Measurements from ENCODE around the gene OXTR. TPM values are rescaled to one million over a fixed set of nuclear protein-coding genes. Genes with fewer than 3 reads are reported as not detected.

OXTR gene
- total RNA-seq, 1 donor from 2014 or later, result 3.9 TPM

DNA sequence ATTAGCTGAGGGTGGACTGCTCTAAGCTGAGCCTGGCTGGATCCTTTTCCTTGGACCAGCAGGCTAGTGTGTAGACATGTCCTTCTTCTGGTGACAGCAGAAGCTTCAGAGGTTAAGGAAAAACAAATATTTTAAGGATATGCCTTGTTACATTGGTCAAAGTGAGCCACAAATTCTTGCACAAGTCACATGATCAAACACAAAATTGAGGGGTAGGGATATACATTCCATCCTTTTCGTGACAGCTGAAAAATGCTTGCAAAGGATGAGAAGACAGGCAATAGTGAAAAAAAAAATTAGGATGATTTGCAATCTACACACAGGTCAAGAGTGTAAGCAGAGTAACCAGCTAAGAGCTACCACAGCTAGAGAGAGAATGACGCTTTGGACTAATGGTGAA, 21.1 kb upstream of the OXTR start:
- Histone ChIP-seq H3K36me3 (no peaks in the 10 kb centered on the region), H3K4me3 (no peak overlapping the region), H4K20me1 (ENCODE audit: low read depth) (no peaks in the 10 kb centered on the region), H2AFZ (replicated peaks) (no peak overlapping the region), H3K79me2 (ENCODE audit: low read depth) (no peaks in the 10 kb centered on the region), H3K27ac (no peak overlapping the region), H3K4me2 (no peak overlapping the region), H3F3A (ENCODE audit: low read depth) (no peaks in the 10 kb centered on the region), H3K9me3 (ENCODE audit: low read depth) (peaks cover 4% of the 10 kb centered on the region), H3K27me3 (no peaks in the 10 kb centered on the region), H3K9ac (no peak overlapping the region), H3K4me1 (peaks cover 4% of the 10 kb centered on the region)
- no peak for TF ChIP-seq EZH2 (IDR thresholded peaks at IDR 0.05)
- no peak for TF ChIP-seq EZH2phosphoT487 (IDR thresholded peaks at IDR 0.05)
- TF ChIP-seq, protein P1, sequence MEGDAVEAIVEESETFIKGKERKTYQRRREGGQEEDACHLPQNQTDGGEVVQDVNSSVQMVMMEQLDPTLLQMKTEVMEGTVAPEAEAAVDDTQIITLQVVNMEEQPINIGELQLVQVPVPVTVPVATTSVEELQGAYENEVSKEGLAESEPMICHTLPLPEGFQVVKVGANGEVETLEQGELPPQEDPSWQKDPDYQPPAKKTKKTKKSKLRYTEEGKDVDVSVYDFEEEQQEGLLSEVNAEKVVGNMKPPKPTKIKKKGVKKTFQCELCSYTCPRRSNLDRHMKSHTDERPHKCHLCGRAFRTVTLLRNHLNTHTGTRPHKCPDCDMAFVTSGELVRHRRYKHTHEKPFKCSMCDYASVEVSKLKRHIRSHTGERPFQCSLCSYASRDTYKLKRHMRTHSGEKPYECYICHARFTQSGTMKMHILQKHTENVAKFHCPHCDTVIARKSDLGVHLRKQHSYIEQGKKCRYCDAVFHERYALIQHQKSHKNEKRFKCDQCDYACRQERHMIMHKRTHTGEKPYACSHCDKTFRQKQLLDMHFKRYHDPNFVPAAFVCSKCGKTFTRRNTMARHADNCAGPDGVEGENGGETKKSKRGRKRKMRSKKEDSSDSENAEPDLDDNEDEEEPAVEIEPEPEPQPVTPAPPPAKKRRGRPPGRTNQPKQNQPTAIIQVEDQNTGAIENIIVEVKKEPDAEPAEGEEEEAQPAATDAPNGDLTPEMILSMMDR (IDR thresholded peaks at IDR 0.05), result no peak
- Mint-ChIP-seq H3K4me3 (no peak overlapping the region), H3K9me3 (peaks cover 12% of the 10 kb centered on the region), H3K27ac (no peak overlapping the region), H3K27me3 (ENCODE audit: insufficient read depth, low read depth) (no peaks in the 10 kb centered on the region), H3K36me3 (no peaks in the 10 kb centered on the region), H3K4me1 (peaks cover 13% of the 10 kb centered on the region)
- no peak for DNase-seq (ENCODE audit: low spot score)

DNA sequence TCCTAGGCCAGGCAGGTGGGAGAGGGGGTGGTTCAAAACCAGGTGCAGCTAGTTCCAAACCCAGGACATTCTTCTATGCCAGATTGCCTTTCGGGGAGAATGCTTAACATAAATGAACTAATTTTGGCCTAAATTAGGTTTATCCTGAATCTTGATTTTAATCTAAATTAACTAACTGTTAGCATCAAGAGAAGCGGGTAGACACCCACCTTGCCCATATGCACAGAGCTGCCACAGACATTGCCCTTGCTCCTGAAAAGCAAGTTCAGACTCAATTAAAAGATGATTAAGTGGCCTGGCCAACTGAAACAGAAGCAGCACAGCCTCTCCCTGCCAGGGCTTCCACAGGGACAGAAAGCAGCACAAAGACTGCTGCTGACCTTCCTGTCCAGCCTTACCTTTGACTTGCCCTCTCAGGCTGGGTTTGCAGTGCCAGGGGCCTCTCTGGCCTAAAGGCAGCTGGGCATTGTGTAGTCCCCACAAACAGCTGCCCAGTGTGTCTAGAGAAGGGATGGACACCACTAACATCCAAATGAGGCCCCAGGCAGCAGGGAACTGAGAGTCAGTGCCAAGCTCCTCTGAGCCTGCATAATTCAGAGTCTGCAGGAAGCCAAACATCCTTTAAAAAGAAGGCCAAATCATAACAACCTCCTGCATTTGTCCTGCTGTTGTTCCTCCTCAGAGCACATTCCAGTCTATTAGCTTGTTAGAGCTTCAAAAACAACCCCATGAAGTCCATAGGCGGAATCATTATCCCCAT, 15.4 kb upstream of the OXTR start:
- Histone ChIP-seq H3K4me1 (peaks cover 4% of the 10 kb centered on the region), H3K9ac (no peak overlapping the region), H3K4me2 (no peak overlapping the region), H4K20me1 (ENCODE audit: low read depth) (no peaks in the 10 kb centered on the region), H3F3A (ENCODE audit: low read depth) (peaks cover 4% of the 10 kb centered on the region), H3K36me3 (no peaks in the 10 kb centered on the region), H3K9me3 (ENCODE audit: low read depth) (peaks cover 4% of the 10 kb centered on the region), H3K27ac (no peak overlapping the region), H3K4me3 (no peak overlapping the region), H2AFZ (replicated peaks) (no peak overlapping the region), H3K27me3 (no peaks in the 10 kb centered on the region), H3K79me2 (ENCODE audit: low read depth) (no peaks in the 10 kb centered on the region)
- DNase-seq (ENCODE audit: low spot score), result no peak
- Mint-ChIP-seq H3K4me3 (no peak overlapping the region), H3K36me3 (no peaks in the 10 kb centered on the region), H3K27me3 (ENCODE audit: insufficient read depth, low read depth) (no peaks in the 10 kb centered on the region), H3K27ac (no peak overlapping the region), H3K4me1 (no peaks in the 10 kb centered on the region), H3K9me3 (peaks cover 12% of the 10 kb centered on the region)
- TF ChIP-seq EZH2 (IDR thresholded peaks at IDR 0.05), result no peak

DNA sequence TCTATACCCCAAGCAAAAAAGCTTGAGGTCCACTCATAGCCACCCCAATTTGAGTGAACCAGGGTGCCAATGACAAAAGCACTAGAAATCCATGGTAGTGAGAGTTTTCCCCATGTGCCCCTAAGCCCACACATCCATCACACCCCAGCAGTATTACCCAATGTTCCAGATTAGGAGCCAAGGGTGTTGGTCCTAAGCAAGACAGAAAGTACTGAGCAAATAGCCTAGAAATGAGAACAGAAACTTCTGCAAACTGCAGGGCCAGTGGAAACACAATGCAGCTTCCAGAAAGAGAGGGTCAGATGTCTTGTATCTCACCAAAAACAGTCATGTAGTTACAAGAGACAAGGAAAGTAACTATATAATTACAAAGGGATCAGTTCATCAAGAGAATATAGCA, 10.9 kb upstream of the OXTR start:
- Histone ChIP-seq H3K4me3 (no peak overlapping the region), H3F3A (ENCODE audit: low read depth) (peaks cover 1% of the 10 kb centered on the region), H3K4me1 (peaks cover 11% of the 10 kb centered on the region), H3K9me3 (ENCODE audit: low read depth) (no peaks in the 10 kb centered on the region), H3K27ac (no peak overlapping the region), H3K4me2 (no peak overlapping the region), H3K79me2 (ENCODE audit: low read depth) (no peaks in the 10 kb centered on the region), H4K20me1 (ENCODE audit: low read depth) (no peaks in the 10 kb centered on the region), H3K27me3 (no peaks in the 10 kb centered on the region), H3K36me3 (no peaks in the 10 kb centered on the region), H3K9ac (no peak overlapping the region), H2AFZ (replicated peaks) (no peak overlapping the region)
- TF ChIP-seq EZH2 (IDR thresholded peaks at IDR 0.05), result no peak
- TF ChIP-seq EZH2phosphoT487 (IDR thresholded peaks at IDR 0.05), result no peak
- TF ChIP-seq, protein P1 (IDR thresholded peaks at IDR 0.05), result no peak
- peaks cover 2% of the 10 kb centered on the region for H3K27me3 Mint-ChIP-seq (ENCODE audit: insufficient read depth, low read depth)
- H3K4me1 Mint-ChIP-seq, result no peaks in the 10 kb centered on the region
- no peaks in the 10 kb centered on the region for H3K9me3 Mint-ChIP-seq
- no peak overlapping the region for H3K4me3 Mint-ChIP-seq
- H3K27ac Mint-ChIP-seq, result no peak overlapping the region
- no peak for DNase-seq (ENCODE audit: low spot score)
- no peaks in the 10 kb centered on the region for H3K36me3 Mint-ChIP-seq

DNA sequence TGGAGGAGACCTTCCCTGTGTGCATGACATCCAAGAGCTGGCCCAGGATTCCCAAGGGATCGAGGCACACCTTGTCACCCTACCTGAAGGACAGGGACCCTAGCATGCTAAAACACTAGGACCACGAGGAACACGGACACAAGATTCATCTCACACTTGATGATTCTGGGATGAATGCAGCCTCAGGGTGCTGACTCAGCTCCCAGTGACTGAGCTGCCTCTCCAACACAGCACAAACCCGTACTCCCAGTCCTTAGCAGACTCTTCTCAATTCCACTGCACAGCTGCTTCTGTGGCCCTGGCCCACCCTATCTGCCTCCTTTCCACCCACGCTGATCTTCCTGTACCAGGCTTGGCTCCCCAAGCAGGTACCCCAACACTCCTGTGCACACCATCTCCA, 9.1 kb upstream of the OXTR start:
- Mint-ChIP-seq H3K4me3 (no peak overlapping the region), H3K4me1 (no peaks in the 10 kb centered on the region), H3K27me3 (ENCODE audit: insufficient read depth, low read depth) (peaks cover 2% of the 10 kb centered on the region), H3K36me3 (no peaks in the 10 kb centered on the region), H3K9me3 (no peaks in the 10 kb centered on the region), H3K27ac (no peak overlapping the region)
- DNase-seq (ENCODE audit: low spot score), result no peak
- Histone ChIP-seq H3K27me3 (no peaks in the 10 kb centered on the region), H3K36me3 (no peaks in the 10 kb centered on the region), H4K20me1 (ENCODE audit: low read depth) (no peaks in the 10 kb centered on the region), H3K79me2 (ENCODE audit: low read depth) (no peaks in the 10 kb centered on the region), H3K27ac (no peak overlapping the region), H2AFZ (replicated peaks) (no peak overlapping the region), H3F3A (ENCODE audit: low read depth) (no peaks in the 10 kb centered on the region), H3K9ac (no peak overlapping the region), H3K4me2 (no peak overlapping the region), H3K4me3 (no peak overlapping the region), H3K9me3 (ENCODE audit: low read depth) (no peaks in the 10 kb centered on the region), H3K4me1 (peaks cover 7% of the 10 kb centered on the region)
- TF ChIP-seq EZH2 (IDR thresholded peaks at IDR 0.05) (no peak), EZH2phosphoT487 (IDR thresholded peaks at IDR 0.05) (no peak)
- TF ChIP-seq, protein P1 (IDR thresholded peaks at IDR 0.05), result no peak

Measured in neural progenitor cell (in vitro differentiated cells).